ENCODE results near the gene TTBK2. TPM values are rescaled to one million over a fixed set of nuclear protein-coding genes. Genes with fewer than 3 reads are reported as not detected.

TTBK2 gene
- total RNA-seq, 1 donor from 2014 or later, result 47.8 TPM

- Mint-ChIP-seq H3K36me3 (ENCODE audit: unreplicated experiment) (no peaks in the 10 kb centered on the region), H3K9me3 (ENCODE audit: unreplicated experiment) (peaks cover 17% of the 10 kb centered on the region), H3K4me3 (ENCODE audit: unreplicated experiment) (no peak overlapping the region), H3K27me3 (ENCODE audit: unreplicated experiment) (peaks cover 15% of the 10 kb centered on the region), H3K4me1 (ENCODE audit: low read depth, unreplicated experiment) (peaks cover 22% of the 10 kb centered on the region), H3K27ac (ENCODE audit: unreplicated experiment) (no peak overlapping the region)
- no peak for TF ChIP-seq CTCF (IDR thresholded peaks at IDR 0.05; ENCODE audit: partially characterized antibody, unreplicated experiment)
- no peak for DNase-seq
Measured at GRCh38 chr15:42732095-42732827, 188.3 kb downstream of the TTBK2 start.

- no peak for TF ChIP-seq CTCF (IDR thresholded peaks at IDR 0.05; ENCODE audit: partially characterized antibody, unreplicated experiment)
- Mint-ChIP-seq H3K27ac (ENCODE audit: unreplicated experiment) (no peak overlapping the region), H3K27me3 (ENCODE audit: unreplicated experiment) (peaks cover 15% of the 10 kb centered on the region), H3K4me3 (ENCODE audit: unreplicated experiment) (no peak overlapping the region), H3K9me3 (ENCODE audit: unreplicated experiment) (peaks cover 17% of the 10 kb centered on the region), H3K4me1 (ENCODE audit: low read depth, unreplicated experiment) (peaks cover 30% of the 10 kb centered on the region), H3K36me3 (ENCODE audit: unreplicated experiment) (no peaks in the 10 kb centered on the region)
- no peak for DNase-seq
Measured at GRCh38 chr15:42731461-42731860, 189.1 kb downstream of the TTBK2 start.

- no peaks in the 10 kb centered on the region for H3K36me3 Mint-ChIP-seq (ENCODE audit: unreplicated experiment)
- no peak overlapping the region for H3K4me3 Mint-ChIP-seq (ENCODE audit: unreplicated experiment)
- H3K27me3 Mint-ChIP-seq (ENCODE audit: unreplicated experiment), result peaks cover 15% of the 10 kb centered on the region
- no peak for TF ChIP-seq CTCF (IDR thresholded peaks at IDR 0.05; ENCODE audit: partially characterized antibody, unreplicated experiment)
- H3K4me1 Mint-ChIP-seq (ENCODE audit: low read depth, unreplicated experiment), result peaks cover 31% of the 10 kb centered on the region
- DNase-seq, result no peak
- H3K9me3 Mint-ChIP-seq (ENCODE audit: unreplicated experiment), result peaks cover 17% of the 10 kb centered on the region
- no peak overlapping the region for H3K27ac Mint-ChIP-seq (ENCODE audit: unreplicated experiment)
Measured at GRCh38 chr15:42730536-42730935, 190.0 kb downstream of the TTBK2 start.

- no peak for TF ChIP-seq CTCF (IDR thresholded peaks at IDR 0.05; ENCODE audit: partially characterized antibody, unreplicated experiment)
- H3K27me3 Mint-ChIP-seq (ENCODE audit: unreplicated experiment), result peaks cover 14% of the 10 kb centered on the region
Measured at GRCh38 chr15:42730135-42730534, 190.4 kb downstream of the TTBK2 start.

GRCh38 chr15:42729409-42729808, 191.2 kb downstream of the TTBK2 start:
- H3K9me3 Mint-ChIP-seq (ENCODE audit: unreplicated experiment), result peaks cover 17% of the 10 kb centered on the region
- H3K27me3 Mint-ChIP-seq (ENCODE audit: unreplicated experiment), result peaks cover 15% of the 10 kb centered on the region
- no peak overlapping the region for H3K4me3 Mint-ChIP-seq (ENCODE audit: unreplicated experiment)
- H3K4me1 Mint-ChIP-seq (ENCODE audit: low read depth, unreplicated experiment), result peaks cover 34% of the 10 kb centered on the region
- TF ChIP-seq CTCF (IDR thresholded peaks at IDR 0.05; ENCODE audit: partially characterized antibody, unreplicated experiment), result no peak
- DNase-seq, result no peak
- no peak overlapping the region for H3K27ac Mint-ChIP-seq (ENCODE audit: unreplicated experiment)
- no peaks in the 10 kb centered on the region for H3K36me3 Mint-ChIP-seq (ENCODE audit: unreplicated experiment)

More at GRCh38 chr15:42730135-42730534, 190.4 kb downstream of the TTBK2 start:
- H3K27ac Mint-ChIP-seq (ENCODE audit: unreplicated experiment), result peak overlapping the region; percentile 80
- H3K36me3 Mint-ChIP-seq (ENCODE audit: unreplicated experiment), result no peaks in the 10 kb centered on the region
- peaks cover 34% of the 10 kb centered on the region for H3K4me1 Mint-ChIP-seq (ENCODE audit: low read depth, unreplicated experiment)
- no peak for DNase-seq
- peaks cover 17% of the 10 kb centered on the region for H3K9me3 Mint-ChIP-seq (ENCODE audit: unreplicated experiment)
- H3K4me3 Mint-ChIP-seq (ENCODE audit: unreplicated experiment), result peak overlapping the region; percentile 58

Measured in glutamatergic neuron (in vitro differentiated cells).